SK-N-SH (cell line): ENCODE results near the gene ZMIZ2. TPM values are rescaled to one million over a fixed set of nuclear protein-coding genes. Genes with fewer than 3 reads are reported as not detected.

Source experiments
- CTCF ChIA-PET: fragments of 300-600, 350-600 bp; formaldehyde crosslinking; extraction: SDS; loops from one replicate; lab custom pipeline; 2021; lab: Yijun Ruan, JAX
- POLR2A ChIA-PET: fragments of 350-600 bp; sonication (Branson Sonifier 250); formaldehyde crosslinking; extraction: SDS; loops from one replicate; lab custom pipeline; 2020; ENCODE audit warnings: antibody characterized with exemption, inconsistent platforms; lab: Yijun Ruan, JAX
- DNase-seq: peaks from one replicate; pipeline ENCODE4 v3.0.0; 2012
- H2AFZ ChIP-seq: fragments of 200-600 bp; sonication (generic); 2 replicates; pipeline ENCODE4 v1.8.1; 2016; ENCODE audit warnings: antibody characterized with exemption, mild to moderate bottlenecking, low read depth
- H3F3A ChIP-seq: fragments of 200-600 bp; sonication (generic); replicated peaks from 2 replicates; pipeline ENCODE3; 2016; ENCODE audit warnings: antibody characterized with exemption, mild to moderate bottlenecking; ENCODE audit not compliant: insufficient read depth
- H3K27ac ChIP-seq, 2 experiments: fragments of 200-500 bp in 1 of 2; fragments of 200-600 bp in 1 of 2; sonication (Bioruptor generic) in 1 of 2; sonication (generic), shearing (Covaris generic) in 1 of 2; 2 replicates each; pipeline versions ENCODE4 v1.5.1 to v1.6.1; 2014 to 2016; ENCODE audit warnings: low read depth in 2 of 2, inconsistent platforms in 1 of 2, low read length in 1 of 2, mild to moderate bottlenecking in 1 of 2, mixed read lengths in 1 of 2
- H3K27me3 ChIP-seq: fragments of 200-600 bp; sonication (generic), shearing (Covaris generic); 2 replicates; pipeline ENCODE4 v1.6.1; 2016; ENCODE audit warnings: mixed run types; ENCODE audit not compliant: insufficient read depth
- H3K36me3 ChIP-seq, 2 experiments: fragments of 200-500 bp in 1 of 2; fragments of 200-600 bp in 1 of 2; sonication (Bioruptor generic) in 1 of 2; sonication (generic) in 1 of 2; replicated peaks in 1 of 2; 2 replicates each; pipeline versions ENCODE3 to v1.5.1; 2014 to 2016; ENCODE audit warnings: low read length in 1 of 2, mild to moderate bottlenecking in 1 of 2; ENCODE audit not compliant: insufficient read depth in 2 of 2, control insufficient read depth in 1 of 2
- H3K4me1 ChIP-seq, 2 experiments: fragments of 200-500 bp in 1 of 2; fragments of 200-600 bp in 1 of 2; sonication (Bioruptor generic) in 1 of 2; sonication (generic), shearing (Covaris generic) in 1 of 2; 2 replicates each; pipeline versions ENCODE4 v1.5.1 to v1.6.1; 2014 to 2016; ENCODE audit warnings: low read depth in 1 of 2, low read length in 1 of 2, mixed run types in 1 of 2; ENCODE audit not compliant: insufficient read depth in 2 of 2, control insufficient read depth in 1 of 2
- H3K4me2 ChIP-seq: fragments of 200-600 bp; sonication (generic), shearing (Covaris generic); 2 replicates; pipeline ENCODE4 v1.6.1; 2017; ENCODE audit warnings: mixed run types
- H3K4me3 ChIP-seq, 2 experiments: fragments of 200-500 bp in 1 of 2; fragments of 200-600 bp in 1 of 2; sonication (Bioruptor generic) in 1 of 2; sonication (generic), shearing (Covaris generic) in 1 of 2; 2 replicates each; pipeline versions ENCODE4 v1.5.1 to v1.8.1; 2014 to 2016; ENCODE audit warnings: low read depth in 2 of 2, inconsistent platforms in 1 of 2, low read length in 1 of 2, mild to moderate bottlenecking in 1 of 2, mixed read lengths in 1 of 2, moderate library complexity in 1 of 2
- H3K79me2 ChIP-seq: fragments of 200-600 bp; sonication (generic); 2 replicates; pipeline ENCODE4 v1.8.1; 2017; ENCODE audit warnings: mild to moderate bottlenecking; ENCODE audit not compliant: insufficient read depth
- H3K9ac ChIP-seq: fragments of 200-600 bp; sonication (generic); 2 replicates; pipeline ENCODE4 v1.6.1; 2017; ENCODE audit warnings: mixed run types
- H3K9me2 ChIP-seq: fragments of 200-600 bp; sonication (generic); 2 replicates; pipeline ENCODE4 v1.6.1; 2017; ENCODE audit warnings: mixed run types
- H3K9me3 ChIP-seq: fragments of 200-600 bp; sonication (generic); 2 replicates; pipeline ENCODE4 v1.6.1; 2017; ENCODE audit warnings: mixed run types, mild to moderate bottlenecking, moderate library complexity
- H4K20me1 ChIP-seq: fragments of 200-600 bp; sonication (generic); 2 replicates; pipeline ENCODE4 v1.6.1; 2017; ENCODE audit warnings: mild to moderate bottlenecking, mixed run types; ENCODE audit not compliant: insufficient read depth
- CHD2 ChIP-seq: fragments of 150-350 bp; IDR thresholded peaks from 2 replicates; pipeline ENCODE4 v1.6.1; 2018; ENCODE audit warnings: low read length; ENCODE audit not compliant: partially characterized antibody
- ELF1 ChIP-seq: IDR thresholded peaks from 2 replicates; pipeline ENCODE4 v1.4.0; 2012
- EZH2phosphoT487 ChIP-seq: fragments of 200-600 bp; sonication (generic); IDR thresholded peaks from 2 replicates; pipeline ENCODE4 v1.6.1; 2017; ENCODE audit warnings: low read depth, mixed run types, mild to moderate bottlenecking, antibody characterized with exemption, moderate library complexity, borderline replicate concordance
- FOSL2 ChIP-seq: IDR thresholded peaks from 2 replicates; pipeline ENCODE4 v1.4.0; 2012; ENCODE audit warnings: low read depth, mild to moderate bottlenecking, moderate library complexity, borderline replicate concordance
- FOXJ3 ChIP-seq: sonication (generic); formaldehyde crosslinking; IDR thresholded peaks from 2 replicates; pipeline ENCODE4 v1.5.1; 2020; ENCODE audit warnings: mild to moderate bottlenecking, missing genetic modification reagents
- FOXM1 ChIP-seq: IDR thresholded peaks from 2 replicates; pipeline ENCODE4 v1.4.0; 2012; ENCODE audit warnings: low read depth, mild to moderate bottlenecking
- GATA2 ChIP-seq: sonication (generic); formaldehyde crosslinking; IDR thresholded peaks from 2 replicates; pipeline ENCODE4 v1.5.0; 2020; ENCODE audit warnings: mild to moderate bottlenecking, missing genetic modification reagents
- JUND ChIP-seq: IDR thresholded peaks from 2 replicates; pipeline ENCODE4 v1.4.0; 2012
- MEF2A ChIP-seq: IDR thresholded peaks from 2 replicates; pipeline ENCODE4 v1.4.0; 2012; ENCODE audit warnings: low read depth, borderline replicate concordance
- MXI1 ChIP-seq: IDR thresholded peaks from 2 replicates; pipeline ENCODE4 v1.6.1; 2012; ENCODE audit warnings: mild to moderate bottlenecking, low read depth, low read length, improper control_type of control experiment
- NFIC ChIP-seq: IDR thresholded peaks from 2 replicates; pipeline ENCODE4 v1.4.0; 2012; ENCODE audit warnings: borderline replicate concordance
- RAD21 ChIP-seq: IDR thresholded peaks from 2 replicates; pipeline ENCODE4 v1.6.1; 2012; ENCODE audit warnings: mild to moderate bottlenecking, low read length
- SMC3 ChIP-seq: IDR thresholded peaks from 2 replicates; pipeline ENCODE4 v1.6.1; 2012; ENCODE audit warnings: low read depth, low read length, improper control_type of control experiment
- WGBS: methylation state at CpG from one replicate; pipeline ENCODE4 v1.1.6; 2017; ENCODE audit warnings: low lambda C conversion rate; 5-methylcytosine and 5-hydroxymethylcytosine counted together
- polyA plus RNA-seq, 3 experiments: library from polyadenylated mRNA; depleted of rRNA; stranded (reverse); fragments of >200 nt; gene quantifications; 2 replicates each; pipeline ENCODE4 v1.2.3, GENCODE V29; 2012
- TF ChIP-seq, protein P1 (sequence below): fragments of 150-350 bp; IDR thresholded peaks from 2 replicates; pipeline ENCODE4 v1.6.1; 2017; ENCODE audit warnings: antibody characterized with exemption, low read length, low read depth, borderline replicate concordance
- TF ChIP-seq, protein P2 (sequence below): IDR thresholded peaks from 2 replicates; pipeline ENCODE4 v1.4.0; 2012; ENCODE audit warnings: low read depth, borderline replicate concordance
- TF ChIP-seq, protein P3 (sequence below): fragments of 200-600 bp; sonication (generic); IDR thresholded peaks from 2 replicates; pipeline ENCODE4 v1.6.1; 2017; ENCODE audit warnings: antibody characterized with exemption, mild to moderate bottlenecking, moderate library complexity
- TF ChIP-seq, protein P4 (sequence below): IDR thresholded peaks from 2 replicates; pipeline ENCODE4 v1.6.1; 2012; ENCODE audit warnings: mild to moderate bottlenecking, low read depth, low read length, moderate library complexity

ZMIZ2 gene
- polyA plus RNA-seq, 1 of the 3 experiments (the other 2 are of a cell fraction), result 18.1 TPM

DNA sequence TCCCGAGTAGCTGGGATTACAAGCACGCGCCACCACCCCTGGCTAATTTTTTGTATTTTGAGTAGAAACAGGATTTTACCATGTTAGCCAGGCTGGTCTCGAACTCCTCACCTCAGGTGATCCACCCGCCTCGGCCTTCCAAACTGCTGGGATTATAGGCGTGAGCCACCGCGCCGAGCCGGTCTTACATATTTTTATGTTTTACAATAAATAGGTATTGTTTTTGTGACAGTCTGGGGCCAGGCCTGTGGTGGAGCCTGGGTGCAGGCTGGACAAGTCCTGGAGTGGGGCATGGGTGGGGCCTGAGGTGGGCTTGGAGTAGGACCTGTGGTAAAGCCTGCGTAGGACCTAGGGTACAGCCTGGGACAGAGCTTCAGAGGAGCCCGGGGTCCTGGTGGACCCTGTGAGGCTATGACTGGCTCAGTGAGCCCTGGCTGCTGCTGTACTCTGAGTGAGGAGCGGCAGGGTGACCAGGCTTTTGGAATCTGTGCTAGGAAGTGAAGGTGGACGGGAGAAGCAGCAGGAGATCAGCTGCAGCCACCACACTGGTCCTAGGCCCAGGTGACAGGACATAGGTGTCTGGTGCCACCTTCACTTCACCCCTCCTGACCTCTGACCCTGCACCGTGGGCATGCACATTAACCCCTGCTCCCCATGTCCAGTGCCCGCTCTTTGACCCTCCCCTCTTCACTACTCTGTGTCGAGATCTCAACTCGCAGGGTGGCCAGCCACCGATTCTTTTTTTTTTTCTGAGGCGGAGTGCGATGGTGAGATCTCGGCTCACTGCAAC, 9.6 kb upstream of the ZMIZ2 start (continued):
- no peak for TF ChIP-seq GATA2
- no peak for TF ChIP-seq MXI1
- TF ChIP-seq, protein P1, sequence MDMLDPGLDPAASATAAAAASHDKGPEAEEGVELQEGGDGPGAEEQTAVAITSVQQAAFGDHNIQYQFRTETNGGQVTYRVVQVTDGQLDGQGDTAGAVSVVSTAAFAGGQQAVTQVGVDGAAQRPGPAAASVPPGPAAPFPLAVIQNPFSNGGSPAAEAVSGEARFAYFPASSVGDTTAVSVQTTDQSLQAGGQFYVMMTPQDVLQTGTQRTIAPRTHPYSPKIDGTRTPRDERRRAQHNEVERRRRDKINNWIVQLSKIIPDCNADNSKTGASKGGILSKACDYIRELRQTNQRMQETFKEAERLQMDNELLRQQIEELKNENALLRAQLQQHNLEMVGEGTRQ, result no peak
- no peak for TF ChIP-seq SMC3
- no peak for TF ChIP-seq EZH2phosphoT487
- no peak for TF ChIP-seq CHD2
- TF ChIP-seq, protein P2, sequence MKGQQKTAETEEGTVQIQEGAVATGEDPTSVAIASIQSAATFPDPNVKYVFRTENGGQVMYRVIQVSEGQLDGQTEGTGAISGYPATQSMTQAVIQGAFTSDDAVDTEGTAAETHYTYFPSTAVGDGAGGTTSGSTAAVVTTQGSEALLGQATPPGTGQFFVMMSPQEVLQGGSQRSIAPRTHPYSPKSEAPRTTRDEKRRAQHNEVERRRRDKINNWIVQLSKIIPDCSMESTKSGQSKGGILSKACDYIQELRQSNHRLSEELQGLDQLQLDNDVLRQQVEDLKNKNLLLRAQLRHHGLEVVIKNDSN, result no peak
- no peak for TF ChIP-seq ELF1
- no peak for TF ChIP-seq FOXM1
- TF ChIP-seq NFIC, result no peak
- TF ChIP-seq, all 33 proteins: peak for 0

DNA sequence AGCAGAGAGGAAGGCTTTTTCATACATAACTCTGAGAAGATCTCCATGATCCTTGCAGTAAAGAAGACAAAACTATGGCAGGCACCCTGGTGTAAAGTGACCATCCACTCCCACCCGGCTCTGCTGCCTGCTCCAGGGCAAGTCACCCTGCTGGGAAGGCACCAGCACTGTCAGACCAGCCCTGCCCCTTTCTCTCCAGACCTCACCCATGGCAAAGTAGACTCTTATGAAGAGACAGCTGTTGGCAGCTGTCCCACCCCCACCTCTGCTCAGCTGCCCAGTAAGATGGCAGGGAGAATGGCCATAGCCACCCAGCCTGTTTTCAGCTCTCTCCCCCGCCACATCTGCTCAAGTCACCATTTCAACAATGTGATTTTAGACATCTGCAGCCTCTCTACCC, 8.6 kb upstream of the ZMIZ2 start:
- no peaks in the 10 kb centered on the region for H3K9me2 ChIP-seq
- no peaks in the 10 kb centered on the region for H3K36me3 ChIP-seq
- H3K9me3 ChIP-seq, result no peaks in the 10 kb centered on the region
- TF ChIP-seq FOXJ3 (CRISPR knock-in tag) (no peak), FOXM1 (no peak), MEF2A (no peak), CHD2 (no peak), RAD21 (no peak), NFIC (no peak), JUND (no peak), FOSL2 (no peak)
- TF ChIP-seq, protein P3, sequence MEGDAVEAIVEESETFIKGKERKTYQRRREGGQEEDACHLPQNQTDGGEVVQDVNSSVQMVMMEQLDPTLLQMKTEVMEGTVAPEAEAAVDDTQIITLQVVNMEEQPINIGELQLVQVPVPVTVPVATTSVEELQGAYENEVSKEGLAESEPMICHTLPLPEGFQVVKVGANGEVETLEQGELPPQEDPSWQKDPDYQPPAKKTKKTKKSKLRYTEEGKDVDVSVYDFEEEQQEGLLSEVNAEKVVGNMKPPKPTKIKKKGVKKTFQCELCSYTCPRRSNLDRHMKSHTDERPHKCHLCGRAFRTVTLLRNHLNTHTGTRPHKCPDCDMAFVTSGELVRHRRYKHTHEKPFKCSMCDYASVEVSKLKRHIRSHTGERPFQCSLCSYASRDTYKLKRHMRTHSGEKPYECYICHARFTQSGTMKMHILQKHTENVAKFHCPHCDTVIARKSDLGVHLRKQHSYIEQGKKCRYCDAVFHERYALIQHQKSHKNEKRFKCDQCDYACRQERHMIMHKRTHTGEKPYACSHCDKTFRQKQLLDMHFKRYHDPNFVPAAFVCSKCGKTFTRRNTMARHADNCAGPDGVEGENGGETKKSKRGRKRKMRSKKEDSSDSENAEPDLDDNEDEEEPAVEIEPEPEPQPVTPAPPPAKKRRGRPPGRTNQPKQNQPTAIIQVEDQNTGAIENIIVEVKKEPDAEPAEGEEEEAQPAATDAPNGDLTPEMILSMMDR, result no peak
- TF ChIP-seq, protein P4, sequence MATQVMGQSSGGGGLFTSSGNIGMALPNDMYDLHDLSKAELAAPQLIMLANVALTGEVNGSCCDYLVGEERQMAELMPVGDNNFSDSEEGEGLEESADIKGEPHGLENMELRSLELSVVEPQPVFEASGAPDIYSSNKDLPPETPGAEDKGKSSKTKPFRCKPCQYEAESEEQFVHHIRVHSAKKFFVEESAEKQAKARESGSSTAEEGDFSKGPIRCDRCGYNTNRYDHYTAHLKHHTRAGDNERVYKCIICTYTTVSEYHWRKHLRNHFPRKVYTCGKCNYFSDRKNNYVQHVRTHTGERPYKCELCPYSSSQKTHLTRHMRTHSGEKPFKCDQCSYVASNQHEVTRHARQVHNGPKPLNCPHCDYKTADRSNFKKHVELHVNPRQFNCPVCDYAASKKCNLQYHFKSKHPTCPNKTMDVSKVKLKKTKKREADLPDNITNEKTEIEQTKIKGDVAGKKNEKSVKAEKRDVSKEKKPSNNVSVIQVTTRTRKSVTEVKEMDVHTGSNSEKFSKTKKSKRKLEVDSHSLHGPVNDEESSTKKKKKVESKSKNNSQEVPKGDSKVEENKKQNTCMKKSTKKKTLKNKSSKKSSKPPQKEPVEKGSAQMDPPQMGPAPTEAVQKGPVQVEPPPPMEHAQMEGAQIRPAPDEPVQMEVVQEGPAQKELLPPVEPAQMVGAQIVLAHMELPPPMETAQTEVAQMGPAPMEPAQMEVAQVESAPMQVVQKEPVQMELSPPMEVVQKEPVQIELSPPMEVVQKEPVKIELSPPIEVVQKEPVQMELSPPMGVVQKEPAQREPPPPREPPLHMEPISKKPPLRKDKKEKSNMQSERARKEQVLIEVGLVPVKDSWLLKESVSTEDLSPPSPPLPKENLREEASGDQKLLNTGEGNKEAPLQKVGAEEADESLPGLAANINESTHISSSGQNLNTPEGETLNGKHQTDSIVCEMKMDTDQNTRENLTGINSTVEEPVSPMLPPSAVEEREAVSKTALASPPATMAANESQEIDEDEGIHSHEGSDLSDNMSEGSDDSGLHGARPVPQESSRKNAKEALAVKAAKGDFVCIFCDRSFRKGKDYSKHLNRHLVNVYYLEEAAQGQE, result no peak
- H3K27ac ChIP-seq, result no peak overlapping the region
- no peak overlapping the region for H3K4me2 ChIP-seq
- POLR2A ChIA-PET, result no interaction called here
- 92% methylated on average over 2 of the region's 2 CpGs for WGBS
- DNase-seq, result no peak
- no peaks in the 10 kb centered on the region for H3K79me2 ChIP-seq
- H3K4me3 ChIP-seq, result no peak overlapping the region
- H3F3A ChIP-seq, result peaks cover 14% of the 10 kb centered on the region
- peaks cover 2% of the 10 kb centered on the region in 2 experiments; a peak in 2 of 4 replicates for H3K4me1 ChIP-seq
- H2AFZ ChIP-seq, result no peak overlapping the region
- no peaks in the 10 kb centered on the region for H3K27me3 ChIP-seq
- CTCF ChIA-PET, result no interaction called here
- H3K9ac ChIP-seq, result no peak overlapping the region
- H4K20me1 ChIP-seq, result no peaks in the 10 kb centered on the region
